HG03039 (cell line): Measurements from ENCODE around the gene KIAA0513.

Source experiments
- ATAC-seq: cut with Tn5 transposase; IDR thresholded peaks from one replicate; pipeline ENCODE4 v1.9.1; 2021; ENCODE audit warnings: mild to moderate bottlenecking, moderate library complexity; ENCODE audit not compliant: unreplicated experiment

Gene KIAA0513, protein sequence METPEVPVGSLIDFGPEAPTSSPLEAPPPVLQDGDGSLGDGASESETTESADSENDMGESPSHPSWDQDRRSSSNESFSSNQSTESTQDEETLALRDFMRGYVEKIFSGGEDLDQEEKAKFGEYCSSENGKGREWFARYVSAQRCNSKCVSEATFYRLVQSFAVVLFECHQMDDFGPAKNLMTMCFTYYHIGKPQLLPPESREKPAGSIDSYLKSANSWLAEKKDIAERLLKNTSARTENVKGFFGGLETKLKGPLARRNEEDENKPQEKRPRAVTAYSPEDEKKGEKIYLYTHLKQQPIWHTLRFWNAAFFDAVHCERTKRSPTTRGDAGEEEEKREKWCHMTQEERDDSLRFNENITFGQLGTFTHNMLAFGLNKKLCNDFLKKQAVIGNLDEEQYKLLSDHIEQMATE

DNA sequence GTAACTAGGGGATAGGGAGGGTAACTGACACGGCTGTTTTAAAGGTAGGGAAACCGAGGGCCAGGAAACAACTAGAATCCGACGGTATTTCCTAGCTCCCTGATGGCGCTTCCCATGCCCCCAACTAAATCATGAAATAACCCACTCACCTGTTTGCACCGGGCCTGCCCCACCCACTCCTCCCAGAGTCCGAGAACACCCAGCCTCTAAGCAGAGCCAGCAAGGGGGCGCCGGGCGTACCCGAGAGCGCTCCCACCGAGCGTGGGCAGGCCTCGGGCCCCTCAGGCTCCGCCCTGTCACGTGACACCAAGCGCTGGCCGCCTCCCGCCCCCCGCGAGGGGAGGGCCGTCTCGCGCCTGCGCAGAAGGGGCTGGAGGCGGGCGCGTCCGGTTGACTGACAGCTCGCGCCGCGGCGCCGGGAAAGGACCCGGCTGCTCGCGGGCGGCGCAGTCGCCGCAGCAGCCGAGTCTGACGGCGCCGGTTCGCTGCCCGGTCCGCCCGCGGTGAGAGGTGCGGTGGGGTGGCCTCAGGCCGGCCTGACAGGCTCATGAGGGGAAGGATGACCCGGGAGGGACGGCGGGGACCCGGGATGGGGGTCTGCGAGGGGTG lies at the start of gene KIAA0513:
TSS of gene KIAA0513 (plus strand) at position 447 of the 609 bp plus-strand sequence. CDS start 39,277 bp downstream, outside the sequence.
- ATAC-seq, result peak; percentile 81

DNA sequence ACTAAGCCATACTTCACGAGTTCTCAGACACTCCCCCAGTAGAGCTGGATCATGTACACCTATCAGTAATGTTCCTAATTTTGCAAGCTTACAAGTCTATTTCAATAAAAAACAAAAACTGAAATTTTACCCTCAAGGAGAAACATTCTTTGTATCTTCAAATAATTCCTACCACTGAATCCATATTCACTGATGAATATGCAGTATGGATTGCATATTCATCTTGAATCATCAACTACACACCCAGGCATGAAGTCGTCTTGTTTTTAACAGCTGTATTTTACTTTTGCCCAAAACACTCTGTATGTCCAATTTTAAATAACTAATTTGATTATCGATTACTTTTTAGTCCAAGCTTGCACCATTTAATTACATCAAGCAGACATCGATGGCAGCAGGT lies 48.1 kb upstream of the KIAA0513 start:
- ATAC-seq, result no peak

DNA sequence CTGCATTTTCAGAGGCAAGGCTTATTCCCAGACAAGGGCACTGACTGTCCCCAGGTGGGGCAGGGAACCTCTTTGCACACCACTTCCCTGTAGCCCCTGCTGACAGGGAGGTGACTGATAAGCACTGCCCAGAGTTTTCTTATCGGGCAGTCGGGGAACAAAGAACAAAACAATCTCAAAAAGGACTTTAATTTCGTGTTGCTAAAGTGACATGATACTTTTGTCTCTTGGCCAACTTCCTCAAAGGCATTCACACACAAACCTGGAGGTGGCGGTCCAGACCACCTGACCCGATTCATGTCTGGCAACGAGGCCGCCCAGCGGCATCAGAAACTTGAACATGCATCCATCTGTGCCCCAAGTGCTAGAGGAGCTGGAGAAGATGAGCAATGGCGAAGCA lies 45.2 kb upstream of the KIAA0513 start:
- ATAC-seq, result no peak

DNA sequence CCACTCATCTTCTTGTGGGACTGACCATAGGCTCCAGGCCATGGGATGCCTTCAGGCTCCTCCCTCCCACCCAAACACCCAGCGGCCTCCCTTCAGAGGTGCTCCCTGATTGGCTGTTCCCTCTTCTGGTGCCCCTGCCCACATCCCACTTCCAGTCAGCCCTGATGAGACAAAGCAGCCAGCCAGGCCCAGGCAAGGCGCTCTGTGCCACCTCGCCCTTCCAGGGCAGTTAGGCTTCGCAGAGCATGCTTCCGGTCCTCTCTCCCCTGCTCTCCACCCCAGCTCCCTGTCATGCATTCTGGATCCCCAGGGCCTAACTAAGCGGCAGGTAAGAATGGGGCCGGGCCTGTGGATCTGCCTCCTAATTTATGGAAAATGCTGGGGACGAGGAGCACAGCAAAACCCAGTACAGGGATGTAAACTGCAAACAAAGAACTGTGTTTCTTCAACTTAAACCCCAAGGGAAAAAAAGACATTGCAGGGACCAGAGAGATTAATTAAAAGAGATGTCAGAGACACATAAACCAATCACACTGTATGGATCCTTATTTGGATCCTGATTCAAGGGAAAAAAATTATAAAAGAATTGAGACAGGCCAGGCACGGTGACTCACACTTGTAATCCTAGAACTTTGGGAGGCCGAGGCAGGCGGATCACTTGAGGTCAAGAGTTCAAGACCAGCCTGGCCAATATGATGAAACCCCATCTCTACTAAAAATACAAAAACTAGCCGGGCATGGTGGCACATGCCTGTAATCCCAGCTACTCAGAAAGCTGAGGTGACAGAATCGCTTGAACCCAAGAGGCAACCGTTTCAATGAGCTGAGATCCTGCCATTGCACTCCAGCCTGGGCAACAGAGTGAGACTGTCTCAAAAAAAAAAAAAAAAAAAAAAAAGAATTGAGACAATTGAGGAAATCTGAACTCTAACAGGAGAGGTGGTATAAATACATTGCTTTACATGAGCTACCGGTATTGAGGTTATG lies 42.2 kb upstream of the KIAA0513 start:
- no peak for ATAC-seq

DNA sequence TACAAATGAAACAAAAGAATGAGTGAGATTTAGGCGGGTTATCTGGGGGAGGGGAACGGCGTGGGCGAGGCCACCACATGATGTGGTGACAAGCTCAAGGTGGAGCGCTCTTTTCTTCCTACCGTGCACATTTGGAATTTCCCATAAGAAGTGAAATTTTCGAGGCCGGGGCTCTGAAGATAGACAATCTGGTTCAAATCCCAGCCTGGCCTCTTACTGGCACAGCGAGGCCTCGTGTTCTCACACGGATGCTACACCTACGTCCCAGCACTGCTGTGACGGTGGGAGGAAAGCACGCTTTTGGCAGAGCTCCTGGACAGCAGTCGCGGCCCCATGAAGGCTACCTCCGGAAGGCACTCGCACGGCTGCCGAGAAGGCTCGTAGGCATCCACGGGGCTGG lies 41.5 kb upstream of the KIAA0513 start:
- no peak for ATAC-seq

DNA sequence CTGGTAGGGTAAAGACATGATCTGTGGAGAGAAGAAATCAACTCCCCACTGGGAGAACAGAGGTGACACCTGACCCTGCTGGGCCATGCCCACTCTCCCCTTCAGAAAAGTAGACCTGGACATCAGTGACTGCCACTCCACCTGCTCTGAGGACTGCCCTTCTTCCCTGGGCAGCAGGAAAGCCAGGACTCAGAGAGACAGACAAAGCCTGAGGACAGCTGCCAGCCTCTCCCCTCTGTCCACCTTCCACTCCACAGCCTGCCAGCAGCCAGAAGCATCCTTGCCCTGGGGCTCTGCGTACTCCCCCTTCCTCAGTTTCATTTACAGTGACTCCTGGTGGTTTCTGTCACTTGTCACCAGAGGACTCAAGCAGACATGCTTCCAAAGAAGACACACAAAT lies 40.7 kb upstream of the KIAA0513 start:
- no peak for ATAC-seq

DNA sequence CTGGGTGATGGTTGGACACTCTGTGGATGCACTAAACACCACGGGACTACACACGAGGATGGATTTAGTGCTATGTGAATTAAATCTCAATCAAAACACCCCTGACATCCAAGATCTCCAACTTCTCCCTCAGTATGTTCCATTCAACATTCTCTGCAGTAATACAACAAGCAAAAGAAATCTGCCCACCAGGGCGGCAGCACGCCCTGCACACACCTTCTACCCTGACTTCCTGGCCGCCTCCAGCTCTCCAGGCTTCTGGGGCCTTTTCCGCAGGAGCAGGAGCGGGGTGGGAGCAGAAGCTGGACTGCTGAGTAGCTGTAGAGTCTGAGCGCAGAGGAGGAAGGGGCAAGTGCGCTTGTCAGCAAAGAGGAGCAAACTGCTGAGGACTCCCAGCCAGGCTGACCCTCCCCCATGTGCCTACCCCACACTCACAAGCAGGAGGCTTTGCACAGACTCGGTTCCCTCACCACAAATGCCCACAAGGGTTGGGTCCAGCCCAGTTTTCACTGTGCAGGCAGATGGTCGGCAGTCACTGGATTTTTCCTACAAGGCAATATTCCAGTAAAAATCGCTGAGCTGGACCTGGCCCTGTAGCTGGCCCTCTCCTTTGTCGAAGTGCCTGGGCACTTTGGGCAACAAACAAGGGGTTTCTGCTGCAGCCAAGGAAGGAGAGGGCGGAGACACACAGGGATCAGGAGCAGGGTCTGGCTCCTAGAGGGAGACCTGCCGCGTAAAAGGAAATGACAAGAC lies 39.1 kb upstream of the KIAA0513 start:
- ATAC-seq, result no peak

DNA sequence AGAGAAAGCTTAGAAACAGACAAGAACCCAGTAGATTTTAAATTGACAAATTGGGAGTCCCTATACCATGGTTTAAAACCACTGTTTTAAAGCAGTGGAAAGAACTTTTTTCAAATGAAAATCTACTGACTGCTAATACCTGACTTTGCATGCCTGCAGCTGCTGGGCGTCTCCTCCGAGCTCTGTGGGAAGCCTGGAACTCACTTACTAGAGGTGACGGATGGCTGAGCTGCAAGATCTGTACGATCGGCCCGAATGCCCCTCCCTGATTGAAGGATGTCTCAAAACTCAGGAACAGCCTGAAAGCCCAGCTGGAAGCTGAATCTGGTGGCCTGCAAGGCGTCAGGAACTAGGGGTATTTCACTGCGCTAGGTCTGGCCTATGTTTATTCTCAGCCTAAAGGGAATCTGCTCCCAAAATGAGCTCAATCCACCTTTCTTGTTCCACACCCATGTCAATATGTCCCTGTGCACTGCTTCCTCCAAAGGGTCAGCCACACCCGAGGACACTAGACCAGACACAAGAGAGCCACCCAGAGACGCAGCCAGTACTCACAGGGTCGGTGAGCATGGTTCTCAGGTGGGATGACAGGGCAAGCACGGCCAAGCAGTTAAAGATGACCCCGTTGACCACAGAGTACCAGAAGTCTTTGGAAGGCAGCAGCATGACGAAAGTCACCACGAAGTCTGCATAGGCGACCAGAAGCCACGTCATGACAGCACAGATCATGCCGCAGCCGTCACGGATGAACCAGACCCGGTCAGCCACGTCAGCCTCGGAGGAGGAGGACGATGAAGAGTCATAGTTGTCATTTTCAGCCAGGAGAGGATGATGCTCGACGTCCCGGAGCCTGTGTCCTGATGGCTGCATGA lies 37.6 kb upstream of the KIAA0513 start:
- ATAC-seq, result no peak

DNA sequence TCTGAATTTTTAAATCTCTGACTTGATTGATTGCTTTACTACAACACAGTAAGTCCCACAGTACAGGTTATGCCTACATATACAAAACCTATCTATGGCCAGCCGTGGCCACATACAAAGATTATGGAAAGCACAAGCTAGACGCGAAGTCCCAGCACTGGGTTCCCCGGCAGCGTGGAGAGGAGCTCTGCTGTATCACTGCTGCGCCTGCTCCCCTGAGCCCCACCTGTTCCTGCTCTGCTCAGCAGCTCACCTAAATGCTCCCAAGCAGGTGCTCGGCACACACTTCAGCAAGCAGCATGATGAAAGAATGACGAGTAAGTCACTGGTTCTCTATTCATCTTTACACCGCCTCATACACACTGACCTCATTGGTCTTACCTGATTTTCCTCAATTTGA lies 36.8 kb upstream of the KIAA0513 start:
- no peak for ATAC-seq

DNA sequence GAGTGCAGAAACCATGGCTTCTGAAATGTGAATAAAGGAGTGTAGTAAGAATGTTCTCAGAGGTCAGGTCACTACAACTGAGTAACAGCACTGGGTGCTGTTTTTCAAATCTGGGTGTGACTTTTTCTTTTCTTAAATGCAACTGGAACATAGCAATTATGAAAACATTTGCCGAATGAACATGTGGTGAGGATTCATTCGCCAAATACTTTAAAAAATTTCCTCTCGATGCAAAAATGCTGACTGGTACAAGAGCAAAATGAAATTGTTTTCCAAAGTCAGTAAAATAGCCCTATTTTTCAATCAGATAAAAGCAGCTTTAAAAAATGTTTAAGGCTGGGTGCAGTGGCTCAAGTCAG lies 34.9 kb upstream of the KIAA0513 start:
- no peak for ATAC-seq

DNA sequence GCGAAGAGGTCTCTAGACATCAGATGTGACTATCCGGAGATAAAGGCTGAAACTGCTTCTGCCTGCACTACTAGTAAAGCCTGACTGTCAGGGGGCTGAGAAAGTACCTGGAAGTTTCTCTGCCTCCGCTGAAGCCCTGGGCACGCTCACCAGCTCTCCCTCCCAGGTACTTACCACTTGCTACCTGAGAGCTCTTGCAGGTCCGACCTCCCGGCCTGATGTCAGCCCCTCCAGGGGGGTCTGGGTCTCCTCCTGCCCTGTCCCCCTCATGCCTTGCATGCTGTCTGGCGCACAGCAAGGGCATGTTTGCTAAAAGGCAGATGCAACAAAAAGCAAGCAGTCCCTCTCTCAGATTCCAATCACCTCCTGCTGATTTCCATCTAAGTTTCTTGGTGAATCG lies 33.7 kb upstream of the KIAA0513 start:
- ATAC-seq, result no peak

DNA sequence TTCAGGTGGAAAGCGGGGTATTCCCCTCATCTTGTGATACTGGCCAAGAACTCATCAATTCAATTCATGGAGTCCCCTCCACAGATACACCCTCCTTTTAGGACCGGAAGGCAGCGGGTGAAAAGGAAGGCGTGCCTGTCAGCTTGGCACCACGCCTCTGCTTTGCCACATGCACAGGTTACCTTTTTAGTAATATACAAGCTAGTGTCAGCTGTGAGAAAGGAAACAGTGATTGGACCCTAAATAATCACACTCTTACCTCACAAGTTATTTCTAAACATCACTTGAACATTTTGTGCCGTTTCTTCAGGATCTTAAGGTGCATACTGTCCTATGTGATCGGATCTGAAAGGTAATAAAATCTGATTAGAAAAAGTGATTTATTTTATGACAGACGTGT lies 31.9 kb upstream of the KIAA0513 start:
- ATAC-seq, result no peak

DNA sequence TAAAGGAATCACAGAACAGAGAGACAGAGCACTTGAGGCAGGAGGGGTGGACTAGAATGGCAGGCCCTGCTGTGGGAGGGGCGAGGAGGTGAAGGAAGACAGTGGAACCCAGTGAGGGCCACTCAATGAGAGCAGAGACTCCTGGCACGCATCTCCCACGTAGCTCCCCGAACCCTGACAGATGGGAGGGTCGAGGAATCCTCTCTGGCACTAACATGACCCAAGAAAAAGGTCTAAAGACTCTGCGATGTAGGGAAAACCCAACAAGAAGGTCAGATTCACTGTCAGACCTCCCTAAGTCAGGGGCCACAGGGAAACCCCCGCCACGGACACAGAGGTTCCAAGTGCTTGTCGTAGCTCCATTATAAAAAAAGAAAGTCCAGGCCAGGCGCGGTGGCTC lies 31.2 kb upstream of the KIAA0513 start:
- ATAC-seq, result no peak

DNA sequence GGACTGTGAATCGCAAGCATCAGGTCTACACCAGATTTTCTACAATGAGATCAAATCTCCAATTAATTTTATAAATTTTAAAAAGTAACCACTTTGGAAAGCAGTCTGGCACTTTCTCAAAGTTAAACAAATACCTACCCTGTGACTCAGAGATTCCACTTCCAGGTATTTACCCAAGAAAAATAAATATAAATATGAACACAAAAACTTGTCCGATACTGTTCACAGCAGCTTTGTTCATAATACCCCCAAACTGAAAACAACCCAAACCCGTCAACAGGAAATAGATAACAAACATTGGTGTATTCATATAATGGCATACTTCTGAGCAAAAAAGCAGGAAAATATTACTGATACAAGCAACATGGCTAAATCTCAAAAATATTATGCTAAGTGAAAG lies 28.4 kb upstream of the KIAA0513 start:
- ATAC-seq, result no peak

DNA sequence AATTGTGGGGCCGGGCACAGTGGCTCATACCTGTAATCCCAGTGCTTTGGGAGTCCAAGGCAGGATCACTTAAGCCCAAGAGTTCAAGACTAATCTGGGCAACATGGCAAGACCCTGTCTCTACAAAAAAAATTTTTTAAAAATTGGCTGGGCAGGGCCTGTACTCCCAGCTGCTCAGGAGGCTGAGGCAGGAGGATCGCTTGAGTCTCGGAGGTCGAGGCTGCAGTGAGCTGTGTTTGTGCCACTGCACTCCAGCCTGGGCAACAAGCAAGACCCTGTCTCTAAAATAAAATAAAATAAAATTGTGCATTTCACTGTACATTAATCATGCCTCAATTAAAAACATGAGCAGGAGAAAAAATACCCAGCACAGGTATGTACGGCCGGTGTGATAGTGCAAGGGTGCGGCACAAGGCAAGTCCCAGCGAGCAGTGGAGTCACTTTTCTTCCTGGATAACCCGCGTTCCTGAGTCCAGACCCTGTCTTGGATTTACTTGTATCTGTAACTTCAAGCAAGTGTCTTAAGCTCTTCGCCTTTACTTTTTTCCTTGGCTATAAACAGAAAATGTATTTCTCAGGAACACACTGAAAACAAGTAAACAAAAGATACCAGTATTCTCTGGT lies 27.6 kb upstream of the KIAA0513 start:
- no peak for ATAC-seq

DNA sequence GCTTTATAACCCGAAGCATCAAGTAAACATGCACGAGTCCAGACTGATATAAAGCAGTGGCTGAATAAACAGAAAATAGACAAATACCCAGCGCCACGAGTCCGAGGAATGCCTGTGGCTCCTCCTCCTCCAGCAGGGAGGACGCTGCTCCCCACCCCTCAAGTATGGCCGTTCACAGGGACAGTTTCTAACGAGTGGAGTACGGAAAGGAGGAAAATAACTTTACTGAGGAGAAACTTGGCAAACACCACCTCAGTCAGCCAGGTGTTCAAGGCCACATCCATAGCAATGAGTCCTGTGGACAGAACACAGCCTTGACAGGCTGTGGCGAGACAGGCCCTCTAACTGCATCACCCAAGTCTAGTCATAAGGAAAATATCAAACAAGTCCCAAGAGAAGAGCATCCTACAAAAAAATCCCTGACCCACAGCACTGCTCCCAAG lies 25.5 kb upstream of the KIAA0513 start:
- ATAC-seq, result no peak

DNA sequence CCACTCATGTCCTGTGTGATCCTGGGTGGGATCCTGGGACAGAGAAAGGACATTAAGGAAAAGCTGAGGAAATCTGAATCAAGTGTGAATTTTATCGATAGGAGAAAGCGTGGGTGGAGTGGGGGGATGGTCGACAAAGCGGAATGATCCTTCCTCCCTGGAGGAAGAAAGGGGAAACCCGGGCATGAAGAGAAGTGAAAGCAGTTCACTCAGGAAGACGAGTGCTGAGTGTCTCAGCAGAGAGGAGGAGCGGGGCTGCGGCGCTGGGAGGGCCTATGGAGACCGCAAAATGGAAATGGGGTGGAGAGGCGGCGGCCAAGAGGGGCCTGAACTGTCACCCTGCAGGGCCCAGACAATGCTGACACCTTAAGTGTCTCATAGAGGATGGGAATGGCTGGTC lies 25.0 kb upstream of the KIAA0513 start:
- no peak for ATAC-seq

DNA sequence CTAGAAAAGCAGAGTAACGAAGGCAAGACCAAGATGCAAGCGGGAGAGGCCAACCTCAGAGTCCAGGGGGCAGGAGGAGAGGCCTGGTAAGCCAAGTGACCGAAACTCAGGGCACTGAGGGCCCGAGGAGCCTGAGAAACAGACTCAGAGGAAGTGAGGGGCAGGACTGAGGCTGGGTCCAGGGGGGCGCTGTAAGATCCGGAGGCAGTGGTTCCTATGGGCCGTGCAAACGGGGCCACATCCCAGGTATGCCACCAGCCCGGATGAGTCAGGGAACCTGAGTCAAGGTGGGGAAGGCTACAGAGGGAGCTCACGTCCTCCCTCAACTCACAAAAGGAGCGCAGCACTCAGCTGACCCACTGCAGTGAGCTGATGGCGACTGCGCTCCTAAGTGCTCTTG lies 24.5 kb upstream of the KIAA0513 start:
- no peak for ATAC-seq
